Islet precursor cell (in vitro differentiated cells): ENCODE data around the gene KCNJ9.

Experiments used
- DNase-seq: peaks from one replicate; pipeline ENCODE4 v3.0.0-alpha.2; 2018

KCNJ9 gene

DNA sequence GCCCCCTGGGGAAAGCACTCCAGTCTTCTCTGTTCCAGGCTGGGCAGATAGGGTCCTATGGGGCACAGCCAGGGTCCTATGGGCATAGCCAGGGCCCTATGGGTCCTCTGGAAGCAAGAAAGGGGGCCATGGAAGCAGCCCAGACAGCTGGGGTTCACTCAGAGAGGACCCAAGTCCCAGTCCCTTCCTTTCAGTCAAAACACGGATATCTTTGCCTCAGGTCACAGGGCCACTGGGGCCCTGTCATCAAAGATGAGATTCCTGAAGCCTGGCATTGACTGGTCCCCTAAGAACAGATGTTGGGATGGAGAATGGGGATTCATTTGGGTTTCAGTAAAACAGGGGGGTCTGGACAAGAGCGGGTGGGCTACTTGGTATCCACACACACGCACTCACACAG, 8.5 kb downstream of the KCNJ9 start:
- DNase-seq, result no peak

DNA sequence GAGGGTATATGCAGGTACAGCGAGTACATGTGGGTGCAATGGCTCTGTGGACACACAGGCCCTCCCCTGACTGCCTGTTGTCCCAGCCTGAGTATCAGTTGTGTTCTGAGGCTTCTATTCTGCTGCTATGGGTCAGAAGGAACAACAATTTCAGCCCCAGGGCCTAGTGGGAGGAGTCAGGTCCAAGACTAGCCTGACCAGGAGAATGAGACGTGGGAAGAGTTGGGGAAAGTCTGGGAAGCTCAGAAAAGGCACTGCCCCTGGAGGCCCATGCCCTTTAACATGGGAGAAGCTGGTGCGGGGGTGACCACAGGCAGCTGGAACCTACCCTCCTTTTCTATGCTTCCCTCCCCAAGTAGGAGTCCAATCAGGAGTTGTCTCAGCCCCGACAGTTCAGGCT, 9.4 kb downstream of the KCNJ9 start:
- peak; percentile 77 for DNase-seq

DNA sequence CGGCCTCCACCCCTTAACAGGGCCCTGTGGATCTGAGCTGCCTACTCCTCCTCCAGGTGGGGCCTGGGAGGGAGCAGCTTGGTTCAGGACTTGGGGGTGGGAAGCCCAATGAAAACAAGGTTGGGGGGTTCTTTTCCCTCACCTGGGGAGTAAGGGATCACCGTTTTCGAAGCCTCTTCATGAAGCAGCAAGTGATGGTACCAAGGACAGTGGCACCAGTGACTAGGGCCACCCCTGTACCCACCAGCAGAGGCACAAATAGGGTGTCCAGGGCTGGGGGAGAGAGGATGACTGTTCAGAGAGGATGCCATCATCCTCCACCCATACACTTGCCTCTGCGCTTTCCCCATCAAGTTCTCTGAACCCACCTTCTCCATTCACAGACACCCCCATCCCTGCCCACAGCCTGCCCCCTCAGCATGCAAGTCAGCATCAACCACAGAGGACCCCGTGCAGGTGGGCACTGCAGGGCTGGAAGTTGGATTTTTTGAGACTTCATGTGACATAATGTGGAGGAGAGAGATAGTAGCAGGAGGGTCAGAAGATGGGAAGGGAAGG, 10.4 kb downstream of the KCNJ9 start:
- DNase-seq, result no peak

DNA sequence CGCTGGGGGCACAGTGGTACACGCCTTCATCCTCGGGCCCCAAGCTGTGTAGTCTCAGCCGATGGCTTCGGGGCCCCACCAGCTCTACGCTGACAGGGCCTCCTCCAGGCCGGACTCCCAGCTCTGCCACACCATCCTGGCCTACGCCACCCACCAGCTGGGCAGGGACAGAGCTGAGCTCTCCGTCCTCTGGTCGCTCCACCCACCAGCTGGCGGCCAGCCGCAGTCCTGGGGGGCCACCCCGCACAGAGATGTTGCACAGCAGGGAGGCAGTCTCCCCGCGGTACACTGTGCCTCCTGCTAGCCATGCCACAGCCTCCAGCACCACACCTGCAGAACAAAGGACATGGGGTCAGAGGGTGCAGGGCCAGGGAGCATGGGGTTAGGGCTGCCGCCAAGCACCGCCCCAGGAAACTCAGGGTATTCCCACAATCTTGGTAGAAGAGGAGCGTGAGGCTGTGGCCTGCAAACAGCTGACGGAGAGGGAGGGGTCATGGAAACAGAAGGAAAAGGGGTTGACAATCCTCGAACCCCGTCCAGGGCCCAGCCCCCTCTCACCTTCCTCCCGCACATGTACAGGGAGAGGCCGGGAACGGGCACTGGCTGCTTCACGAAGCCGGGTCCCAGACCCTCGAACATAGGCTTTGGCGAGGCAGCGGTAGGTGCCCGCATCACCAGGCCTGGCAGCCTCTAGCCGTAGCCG, 11.2 kb downstream of the KCNJ9 start:
- no peak for DNase-seq

DNA sequence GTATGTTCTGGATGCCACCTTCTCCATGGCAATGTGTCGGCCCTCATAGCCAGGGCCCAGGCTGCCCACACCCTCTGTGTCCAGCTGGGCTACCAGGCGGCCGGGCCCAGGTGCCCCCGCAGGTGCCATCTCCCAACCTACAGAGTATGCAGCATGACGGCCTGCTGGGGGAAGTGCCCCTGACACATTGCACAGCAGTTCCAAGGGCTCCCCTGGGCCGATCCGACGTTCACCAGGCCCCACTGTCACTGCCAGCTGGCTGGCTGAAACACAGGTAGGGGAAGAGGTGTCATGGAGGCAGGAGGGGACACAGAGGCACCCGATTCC, 11.7 kb downstream of the KCNJ9 start:
- DNase-seq, result no peak

DNA sequence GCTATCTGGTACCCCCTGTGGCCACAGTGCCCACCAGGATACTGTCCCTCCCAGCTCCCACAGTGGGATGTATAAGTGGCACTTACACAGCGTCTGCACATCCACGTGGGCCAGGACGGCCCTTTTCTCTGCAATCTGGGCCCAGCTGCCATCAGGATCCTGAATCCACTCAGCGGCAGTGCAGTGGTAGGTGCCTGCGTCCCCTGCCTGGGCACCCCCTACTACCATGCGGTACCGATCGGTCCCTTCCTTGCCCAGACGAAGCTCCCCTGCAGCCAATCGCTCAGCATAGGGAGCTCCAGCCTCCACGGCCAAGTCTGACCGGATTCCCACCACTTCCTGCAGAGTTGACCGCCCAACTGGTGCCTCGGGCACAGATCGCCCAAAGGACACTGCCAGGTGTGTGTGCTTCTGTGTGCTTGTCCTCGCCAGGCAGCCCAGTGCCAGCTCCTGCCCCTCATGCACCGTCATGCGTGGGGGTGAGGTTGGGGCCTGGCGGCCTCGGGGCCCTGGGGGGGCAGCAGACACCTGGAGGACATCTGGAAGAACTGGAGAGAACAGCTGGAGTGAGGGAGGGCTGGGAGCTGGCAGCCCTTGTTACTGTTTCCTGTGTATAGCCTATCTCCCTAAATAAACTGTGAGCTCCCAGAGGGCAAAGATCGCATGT, 12.4 kb downstream of the KCNJ9 start:
- DNase-seq, result no peak

DNA sequence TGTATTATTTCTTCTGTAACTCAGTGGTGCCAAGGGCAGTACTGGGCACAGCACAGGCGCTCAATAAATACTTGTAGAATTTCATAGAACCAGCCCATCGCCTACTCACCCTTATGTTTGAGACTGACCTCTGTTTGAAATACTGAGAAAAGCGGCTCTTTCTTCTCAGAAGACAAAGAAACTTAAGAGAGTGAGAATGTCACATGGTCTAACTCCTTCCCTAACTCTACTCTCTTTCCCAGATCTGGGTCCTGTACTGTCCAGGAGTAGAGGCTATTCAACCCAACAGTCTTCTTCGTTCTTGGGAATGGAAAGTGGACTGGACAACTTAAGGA, 12.9 kb downstream of the KCNJ9 start:
- DNase-seq, result no peak

DNA sequence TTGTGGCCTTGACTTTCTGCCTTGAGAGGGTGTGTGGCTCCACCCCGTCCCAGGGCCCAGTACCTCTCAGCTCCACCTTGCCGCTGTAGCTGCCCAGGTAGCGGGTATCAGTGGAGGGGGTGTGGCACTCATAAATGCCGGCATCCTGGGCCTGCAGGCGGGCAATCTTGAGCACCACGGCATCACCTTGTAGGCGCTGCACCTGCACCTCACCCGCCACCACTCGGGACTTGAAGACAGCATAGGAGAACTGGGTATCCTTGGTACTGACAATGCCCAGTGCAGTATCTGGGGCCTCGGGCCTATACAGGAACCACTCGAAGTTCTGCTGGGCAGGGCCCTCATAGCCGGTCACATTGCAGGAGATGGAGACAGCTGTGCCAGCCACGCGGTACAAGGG, 13.5 kb downstream of the KCNJ9 start:
- no peak for DNase-seq

DNA sequence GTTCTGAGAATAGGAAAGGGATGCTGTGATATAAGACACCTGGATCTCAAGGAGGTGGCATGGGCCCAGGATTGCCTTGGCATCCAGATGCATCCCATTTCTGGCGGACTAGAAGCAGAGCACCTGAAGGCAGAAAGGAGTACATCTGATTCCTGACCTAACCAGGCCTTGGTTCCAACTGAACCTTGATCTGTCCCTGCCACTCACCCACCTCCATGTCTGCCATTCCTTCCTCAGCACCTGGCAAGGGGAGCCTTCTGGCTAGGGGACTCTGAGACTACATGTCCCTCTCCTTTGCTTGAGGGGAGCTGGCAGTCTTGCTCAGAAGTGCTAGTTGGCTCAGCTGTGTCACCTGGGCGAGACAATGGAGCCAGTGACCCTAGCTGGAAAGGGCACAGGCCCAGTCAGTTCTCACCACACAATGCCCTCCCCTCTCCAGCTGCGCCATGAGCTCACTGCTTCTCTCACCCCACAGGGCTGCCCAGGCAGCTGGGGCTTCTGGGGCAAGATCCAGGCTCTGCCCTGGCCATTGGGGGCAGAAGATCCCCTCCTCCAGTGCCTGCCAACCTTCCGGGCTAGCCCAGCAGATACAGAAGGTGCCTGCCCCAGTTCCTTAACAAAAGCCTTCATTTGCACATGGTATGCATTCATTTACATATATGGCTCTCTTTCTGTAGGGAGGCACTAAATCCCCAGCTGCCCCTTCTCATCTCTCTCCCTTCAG, 14.2 kb downstream of the KCNJ9 start:
- DNase-seq, result no peak

DNA sequence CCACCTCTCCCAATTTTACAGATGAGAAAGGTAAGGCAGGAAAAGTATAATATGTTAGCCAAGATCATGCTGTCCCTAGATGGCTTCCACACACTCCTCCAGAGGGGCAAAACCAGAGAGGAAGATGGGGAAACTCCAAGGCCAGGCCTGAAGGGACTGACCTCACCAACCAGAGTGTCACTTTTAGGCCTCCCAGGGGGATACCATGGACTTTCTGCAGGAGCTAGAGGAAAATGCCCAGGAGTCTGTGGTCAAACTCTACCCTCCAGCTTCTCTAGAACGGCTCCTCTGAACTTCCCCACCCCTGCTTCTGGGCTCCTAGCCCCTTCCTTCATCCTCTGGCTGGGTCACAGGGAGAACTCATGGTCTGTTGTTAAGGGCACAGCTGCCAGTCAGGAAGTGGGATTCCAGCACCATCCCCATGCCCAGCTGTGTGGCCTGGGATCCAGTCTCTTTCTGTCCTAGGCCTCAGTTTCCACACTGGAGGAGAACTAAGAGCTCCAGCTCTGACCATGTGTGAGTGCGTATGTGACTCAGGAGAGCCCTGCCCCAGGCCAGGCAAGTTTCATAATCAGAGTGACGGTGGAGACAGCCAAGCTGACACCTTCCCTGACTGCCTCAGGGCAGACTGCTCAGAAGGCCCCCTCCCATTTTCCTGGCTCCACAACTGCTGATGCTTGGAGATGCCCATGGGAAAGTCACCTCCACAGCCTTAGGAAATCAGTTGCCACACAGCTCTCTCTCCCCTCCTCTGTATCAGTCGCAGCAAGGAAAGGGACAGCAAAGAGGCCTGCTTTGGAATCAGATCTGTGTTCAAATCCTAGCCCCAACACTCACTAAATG, 15.2 kb downstream of the KCNJ9 start:
- peak; percentile 75 for DNase-seq

DNA sequence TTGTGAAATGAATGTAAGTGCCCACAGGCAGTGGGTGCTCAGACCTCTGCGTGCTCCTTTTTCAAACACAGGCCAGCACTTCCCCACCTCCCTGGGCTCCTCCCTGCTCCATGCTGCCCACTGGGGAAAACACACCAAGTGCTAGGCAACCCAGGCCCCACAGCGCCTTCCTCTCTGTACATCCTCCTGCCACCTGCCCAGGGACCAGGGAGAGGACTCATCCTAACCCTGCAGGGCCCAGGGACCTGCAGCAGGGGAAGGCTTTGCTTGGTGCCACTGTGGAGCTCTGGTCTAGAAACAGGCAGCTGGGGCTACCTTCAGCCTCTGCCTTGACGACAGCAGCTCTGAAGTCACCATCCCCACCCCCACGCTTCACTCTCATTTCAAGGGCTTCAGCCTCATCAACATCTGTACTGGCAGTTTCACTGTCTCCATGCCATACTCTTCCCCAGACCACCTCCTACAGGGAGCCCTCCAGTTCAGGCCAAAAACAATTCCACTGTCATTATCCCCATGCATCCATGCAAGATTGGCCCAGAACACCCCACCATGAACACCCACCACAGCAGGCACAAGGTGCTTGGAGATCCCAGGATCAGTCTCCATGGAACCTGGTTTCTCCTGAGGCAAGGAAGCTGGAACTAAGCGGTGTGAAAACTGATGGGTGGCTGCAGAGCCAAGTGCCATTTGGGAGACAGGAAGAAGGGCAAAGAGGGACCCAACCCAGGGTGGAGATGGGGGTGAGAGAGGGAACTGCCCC, 16.0 kb downstream of the KCNJ9 start:
- DNase-seq, result no peak

DNA sequence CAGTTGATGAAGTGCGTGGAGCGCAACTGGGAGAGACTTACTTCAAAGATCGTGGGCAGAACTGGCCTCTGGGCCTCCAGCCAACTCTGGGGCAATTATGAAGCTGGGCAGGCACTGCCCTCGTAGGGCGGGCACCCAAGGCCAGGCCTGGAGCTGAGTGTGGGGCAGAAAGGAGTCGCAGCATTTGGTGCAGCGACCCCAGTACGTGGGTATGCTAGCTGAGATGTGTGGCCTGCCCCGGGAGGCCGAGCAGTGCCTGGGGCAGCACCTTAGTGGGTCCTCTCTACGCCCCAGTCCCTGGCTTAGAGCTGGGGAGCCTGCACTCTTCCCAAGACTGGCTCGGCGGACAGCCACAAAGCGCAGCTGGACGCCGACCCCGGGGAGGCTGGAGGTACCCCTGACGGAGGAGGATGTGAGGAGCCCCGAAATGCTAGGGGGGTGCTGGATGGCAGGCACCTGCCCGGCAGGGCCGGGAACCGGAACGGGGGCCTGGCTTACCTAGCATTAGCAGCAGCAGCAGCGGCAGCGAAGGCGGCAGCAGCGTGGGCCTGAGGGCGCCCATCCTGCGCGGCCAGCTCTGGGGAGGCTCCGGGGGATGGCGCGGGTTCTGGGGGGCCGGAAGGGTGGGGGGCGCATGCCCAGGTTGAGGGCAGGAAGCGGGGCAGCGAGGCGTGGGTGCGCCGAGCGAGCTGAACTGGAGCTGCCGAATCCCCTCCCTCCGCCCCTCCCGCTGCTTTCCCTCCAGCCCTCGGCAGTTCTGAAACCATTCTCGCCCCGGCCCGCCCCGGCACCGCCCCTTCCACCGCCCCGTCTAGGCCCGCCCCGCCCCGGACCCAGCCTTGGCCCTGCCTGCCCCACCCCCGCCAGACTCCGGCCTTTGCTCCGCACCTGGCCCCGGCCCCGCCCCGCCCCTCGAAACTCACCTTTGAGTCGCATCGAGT, 16.8 kb downstream of the KCNJ9 start, which contains the start of gene IGSF8:
TSS of gene IGSF8 (minus strand) at position 709 of the 941 bp plus-strand sequence. CDS start at position 562, 147 bp downstream.
- DNase-seq, result no peak

DNA sequence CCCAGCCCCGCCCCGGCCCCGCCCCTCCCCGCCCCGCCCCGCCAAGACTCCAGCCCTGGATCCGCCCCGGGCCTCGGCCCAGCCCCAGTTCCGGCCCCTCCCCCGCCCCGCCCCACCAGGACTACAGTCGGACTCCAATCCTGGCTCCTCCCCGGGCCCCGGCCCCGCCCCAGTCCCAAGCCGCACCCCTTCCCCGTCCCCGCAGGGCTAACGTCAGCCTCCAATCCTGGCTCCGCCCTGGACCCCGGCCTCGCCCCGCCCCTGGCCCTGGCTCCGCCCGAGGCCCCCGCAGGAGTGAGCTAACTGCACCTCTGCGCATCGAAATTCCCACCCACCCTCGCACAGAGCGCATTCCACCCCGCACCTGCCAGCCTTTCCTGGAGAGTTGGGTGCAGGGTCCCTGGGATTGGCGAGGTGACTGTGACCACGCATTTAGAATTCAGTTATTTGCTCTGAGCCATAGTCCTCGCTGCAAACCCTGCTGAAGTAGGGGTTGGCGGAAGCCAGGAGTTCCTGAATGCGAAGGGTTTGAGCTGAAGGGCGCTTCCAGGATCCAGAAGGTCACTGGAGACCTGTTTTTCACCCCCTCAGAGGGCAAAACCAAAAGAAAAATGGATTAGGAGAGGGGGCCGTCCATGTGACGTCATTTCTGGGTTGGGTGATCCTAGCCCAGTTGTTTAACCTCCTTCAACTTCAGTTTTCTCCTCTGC, 17.7 kb downstream of the KCNJ9 start:
- DNase-seq, result peak; percentile 99

DNA sequence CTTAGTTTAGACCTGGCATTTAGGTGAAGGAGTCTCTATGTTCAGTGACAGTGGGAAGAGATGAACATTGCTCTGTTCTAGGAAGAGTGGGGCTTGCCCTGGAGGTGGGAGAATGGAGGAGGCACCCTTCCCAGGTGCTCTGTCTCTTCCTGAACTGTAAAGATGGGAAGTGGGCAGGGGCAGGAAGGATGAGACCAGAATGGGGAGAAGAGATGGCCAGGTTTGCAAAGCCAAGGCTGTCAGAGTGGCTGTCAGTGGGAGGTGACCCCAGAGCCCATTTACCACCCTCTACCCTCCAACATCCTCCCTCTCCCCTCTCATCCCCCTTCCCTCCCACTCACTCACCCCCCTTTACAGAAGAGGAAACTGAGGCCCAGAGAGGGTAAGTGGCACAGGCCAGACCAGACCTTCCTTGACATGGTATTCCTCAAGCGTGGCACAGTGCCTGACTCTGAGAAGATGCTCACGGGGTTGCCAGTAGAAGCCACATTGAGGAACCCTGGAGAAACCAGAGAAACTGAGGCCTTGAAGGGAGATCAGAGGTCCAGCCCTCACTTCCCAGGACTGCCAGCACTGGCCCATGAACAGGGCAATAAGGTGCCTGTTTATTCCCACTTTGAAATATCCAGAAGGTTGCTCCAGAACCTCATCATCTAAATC, 18.5 kb downstream of the KCNJ9 start:
- no peak for DNase-seq

DNA sequence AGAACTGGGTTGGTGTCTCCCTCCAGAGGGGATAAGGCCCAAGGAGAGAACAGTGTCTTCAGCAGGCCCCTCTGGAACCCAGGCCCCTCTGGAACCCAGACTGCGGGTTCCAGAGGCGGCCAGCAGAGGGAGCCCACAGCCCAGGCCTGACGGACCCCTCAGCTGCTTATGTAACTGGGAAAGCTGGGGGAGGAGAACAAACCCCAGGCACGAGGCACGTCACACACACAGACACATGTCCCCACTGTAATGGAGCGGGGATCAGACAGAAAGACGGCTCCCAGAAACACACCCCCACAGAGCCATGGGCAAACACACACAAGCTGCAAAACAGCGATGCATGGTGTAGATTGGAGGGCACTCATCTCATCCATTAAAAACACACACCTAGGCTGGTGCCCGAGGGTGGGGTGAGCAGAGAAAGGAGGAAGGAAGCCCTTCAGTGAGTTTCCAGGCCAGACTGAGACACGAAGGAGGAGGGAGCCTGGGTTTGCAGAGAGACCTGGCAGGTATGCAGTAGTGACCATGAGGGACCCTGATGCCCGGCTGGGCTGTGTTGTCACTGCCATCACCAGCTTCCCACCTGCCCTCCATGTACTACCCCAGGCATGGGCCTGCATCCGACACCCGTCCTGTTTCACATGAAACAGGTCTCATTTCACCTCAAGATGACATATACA, 19.8 kb downstream of the KCNJ9 start:
- DNase-seq, result peak; percentile 86

DNA sequence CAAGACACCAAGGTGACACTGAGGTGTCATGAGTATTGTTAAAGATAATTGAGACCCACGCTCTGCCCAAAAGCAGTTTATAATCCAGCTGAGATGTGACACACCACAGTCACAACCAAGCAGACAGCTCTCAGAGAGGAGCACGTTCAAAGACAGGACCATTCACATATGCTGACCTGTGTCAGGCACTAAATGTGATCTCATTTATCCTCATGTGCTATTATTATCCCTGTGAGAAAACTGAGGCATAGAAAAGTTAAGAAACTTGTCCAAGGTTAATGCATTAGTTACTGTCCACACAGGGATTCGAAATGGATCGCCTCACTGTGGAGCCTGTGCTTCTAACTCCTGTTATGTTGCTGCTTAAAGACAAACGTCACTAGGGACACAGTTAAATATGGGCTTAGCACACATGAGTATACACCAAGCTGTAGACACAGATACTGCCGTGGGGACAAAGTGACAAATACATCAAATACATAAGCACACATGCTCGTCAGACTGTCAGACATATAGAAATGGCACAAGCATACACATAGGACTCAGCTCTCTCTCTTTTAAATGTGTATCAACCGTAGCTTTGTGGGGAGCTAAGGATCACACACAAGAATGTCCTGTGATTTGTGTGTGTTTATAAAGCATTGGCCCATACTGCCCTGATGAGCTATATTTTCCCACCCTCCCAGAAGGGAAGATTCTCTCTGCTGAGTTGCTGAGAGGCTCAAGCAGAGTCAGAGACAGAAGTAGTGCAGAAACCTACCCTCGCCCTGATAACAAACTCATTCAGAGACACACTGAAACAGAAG, 20.6 kb downstream of the KCNJ9 start:
- no peak for DNase-seq

DNA sequence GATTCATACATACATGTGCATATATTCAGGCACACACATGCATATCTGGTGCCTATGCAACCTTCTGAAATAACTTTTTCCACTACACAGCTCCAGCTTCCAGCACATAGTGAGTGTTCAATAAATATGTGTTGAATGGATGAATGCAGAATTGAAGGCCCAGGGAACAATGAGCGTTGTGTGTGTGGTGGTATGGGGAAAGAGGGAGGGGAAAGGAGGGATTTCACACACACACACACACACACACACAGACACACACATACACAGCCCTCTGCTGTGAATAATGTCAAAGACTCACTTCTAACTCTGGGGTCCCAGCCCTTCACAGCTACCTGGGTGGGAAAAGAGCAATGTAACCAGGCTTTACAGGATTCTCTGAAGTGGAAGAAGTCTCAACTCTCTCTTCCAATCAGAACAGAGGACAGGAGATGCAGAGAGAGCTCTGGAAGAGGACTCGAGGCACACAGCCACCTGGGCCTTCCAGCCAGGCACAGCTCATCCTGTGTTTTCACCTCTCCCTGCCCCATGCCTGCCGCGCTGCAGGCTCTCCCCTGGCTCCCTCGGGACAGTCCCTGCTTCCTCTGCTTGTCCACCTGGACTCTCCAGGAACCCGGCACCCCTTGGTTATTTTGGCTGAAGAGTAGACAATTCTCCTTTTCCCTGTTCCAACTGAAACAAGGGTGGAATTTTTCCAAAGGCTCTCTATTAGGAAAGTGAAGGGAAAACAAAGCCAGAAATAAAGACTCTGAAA, 22.5 kb downstream of the KCNJ9 start:
- no peak for DNase-seq

DNA sequence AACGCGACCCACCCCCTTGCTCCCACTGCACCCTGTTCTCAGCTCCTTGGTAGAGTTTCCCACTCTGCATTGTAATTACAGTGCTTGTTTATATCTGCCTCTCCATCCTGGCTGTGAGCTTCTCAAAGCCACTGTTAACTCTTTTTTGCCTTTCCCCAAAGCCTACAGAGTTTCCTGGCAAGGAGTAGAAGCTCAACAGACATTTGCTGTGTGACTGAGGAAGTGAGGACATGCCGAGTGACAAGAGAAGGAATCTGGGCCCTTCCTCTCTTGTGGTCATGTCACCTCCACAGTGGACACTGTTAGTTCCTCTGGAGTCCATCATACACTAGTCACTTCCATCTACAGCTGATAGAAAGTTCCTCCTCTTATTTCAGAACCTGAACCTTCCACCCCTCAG, 23.1 kb downstream of the KCNJ9 start:
- no peak for DNase-seq
